Measurements from ENCODE around the gene AKAP10.
"Not testable (repeated sequence)": the region's sequence is repeated elsewhere in the genome, so short reads cannot be mapped to it uniquely, and the experiment has no call there.

Gene AKAP10

DNA sequence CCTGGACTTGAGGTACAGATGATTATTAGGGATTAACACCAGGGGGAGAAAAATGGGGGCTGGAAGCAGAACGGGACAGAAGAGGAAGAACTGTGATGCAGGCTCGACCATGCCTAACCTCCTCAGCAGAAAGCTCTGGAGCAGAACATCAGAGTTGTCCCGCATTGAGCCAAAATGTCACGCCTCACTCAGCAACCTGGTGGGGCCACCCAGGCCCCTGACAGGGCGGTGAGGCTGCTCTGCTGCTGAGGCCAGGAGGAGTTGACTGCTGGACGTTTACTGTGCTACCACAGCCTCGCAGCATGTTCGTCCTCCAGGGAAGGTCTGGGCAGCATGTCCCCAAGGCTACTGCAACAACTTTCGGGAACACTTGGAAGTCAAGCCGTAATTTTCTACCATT, 103.4 kb downstream of the AKAP10 start:
- no peak for DNase-seq (ENCODE audit: extremely low read depth in 1 of 2, low read depth in 1 of 2)

GRCh38 chr17:19873346-19873745, 104.3 kb downstream of the AKAP10 start:
- no peak for DNase-seq (ENCODE audit: extremely low read depth in 1 of 2, low read depth in 1 of 2)

DNA sequence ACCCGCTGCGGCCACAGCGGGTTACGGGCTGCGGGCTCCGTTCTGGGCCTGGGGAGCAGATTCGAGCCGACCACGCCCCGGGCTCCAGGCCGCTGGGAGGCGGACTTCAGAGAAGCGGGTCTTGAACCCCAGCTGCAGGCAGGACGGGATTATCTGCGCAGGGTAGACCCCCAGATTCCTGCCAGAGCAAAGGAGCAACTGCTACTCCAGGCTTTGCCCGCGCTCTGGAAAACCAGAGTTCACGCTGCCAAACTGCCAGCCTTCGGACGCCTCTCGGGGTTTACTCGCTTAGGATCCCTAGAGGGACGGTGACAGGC, 109.6 kb downstream of the AKAP10 start:
- no peak for DNase-seq (ENCODE audit: extremely low read depth in 1 of 2, low read depth in 1 of 2)

DNA sequence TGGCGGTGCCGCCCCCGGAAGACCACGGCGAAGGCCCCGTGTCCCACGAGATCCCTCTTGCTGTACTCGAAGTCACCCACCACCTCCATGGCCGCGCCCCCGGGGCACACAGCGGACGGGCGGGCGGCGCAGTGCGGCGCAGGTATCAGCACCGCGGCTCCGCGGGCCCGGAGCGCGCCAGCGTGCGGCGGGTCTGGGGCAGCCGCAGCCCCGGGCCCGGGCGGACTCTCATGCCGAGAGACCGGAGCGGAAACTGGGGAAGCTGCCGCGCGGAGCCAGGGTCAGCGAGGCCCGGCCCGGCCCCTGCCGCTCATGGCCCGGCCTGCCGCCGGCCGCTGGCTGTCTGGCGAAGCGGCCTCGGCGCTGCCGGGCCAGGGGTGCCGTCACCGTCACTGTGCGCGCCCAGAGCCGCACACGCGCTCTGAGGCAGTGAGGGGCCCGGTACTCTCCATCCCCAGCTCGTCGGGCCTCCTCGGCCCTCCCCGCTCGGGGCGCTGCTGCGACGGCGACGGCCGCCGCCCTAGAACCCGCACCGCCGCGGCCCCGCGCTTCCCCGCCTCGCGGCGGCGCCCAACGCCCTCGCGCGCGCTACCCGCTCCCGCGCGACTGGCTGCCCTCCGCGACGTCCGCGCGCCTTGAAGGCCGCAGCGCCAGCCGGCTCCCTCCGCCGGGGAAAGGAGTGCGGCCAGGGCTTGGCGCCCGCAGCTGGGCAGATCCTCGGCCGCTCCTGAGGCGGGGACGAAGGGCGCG, 110.1 kb downstream of the AKAP10 start, which contains the start of gene ULK2:
Gene ULK2, minus strand, starts transcription at position 608 of the 750 bp plus-strand sequence. Its CDS starts 519 bp downstream, at position 89.
- peak in 1 of 2 donors; percentile 31 for DNase-seq (ENCODE audit: extremely low read depth in 1 of 2, low read depth in 1 of 2)

DNA sequence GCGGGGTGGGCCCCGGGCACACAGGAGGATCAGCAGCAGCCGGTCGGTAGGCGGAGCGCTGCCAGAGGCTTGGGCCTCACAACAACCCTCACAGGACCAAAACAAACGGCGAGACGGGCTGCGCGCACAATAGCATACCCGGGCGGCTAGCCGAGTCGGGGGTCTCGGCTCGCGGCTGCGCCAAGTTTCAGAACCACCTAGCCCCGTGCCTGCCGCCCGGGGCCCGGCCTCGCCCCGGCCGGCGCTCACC, 110.6 kb downstream of the AKAP10 start:
- DNase-seq (ENCODE audit: extremely low read depth in 1 of 2, low read depth in 1 of 2), result peak in 1 of 2 donors; percentile 33

DNA sequence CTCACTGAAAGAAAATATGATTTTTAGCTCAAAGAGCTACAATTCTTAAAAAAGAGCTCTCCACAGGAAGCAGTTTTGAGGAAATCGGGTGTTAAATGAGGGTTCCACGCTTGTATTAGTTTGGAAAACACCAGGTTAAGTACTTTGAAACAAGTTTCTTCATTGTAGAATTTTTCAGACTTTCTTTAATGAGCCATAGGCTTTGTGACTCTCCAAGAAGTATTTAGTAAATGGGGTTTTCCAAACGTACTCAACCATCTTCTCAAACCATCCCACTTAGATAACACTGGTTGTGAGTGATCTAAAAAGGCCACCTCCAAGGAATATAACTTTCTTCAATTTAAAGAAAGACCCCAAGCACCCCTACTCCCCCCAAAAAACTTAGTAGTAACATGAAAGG, 112.6 kb downstream of the AKAP10 start:
- DNase-seq (ENCODE audit: extremely low read depth in 1 of 2, low read depth in 1 of 2), result no peak

GRCh38 chr17:19860647-19861177, 116.9 kb downstream of the AKAP10 start:
- DNase-seq (ENCODE audit: extremely low read depth in 1 of 2, low read depth in 1 of 2), result not testable (repeated sequence)

GRCh38 chr17:19857640-19858039, 120.0 kb downstream of the AKAP10 start:
- no peak for DNase-seq (ENCODE audit: extremely low read depth in 1 of 2, low read depth in 1 of 2)
